Ovary (tissue), 9 donors: Measurements from ENCODE around the gene LRRC10. TPM values are rescaled to one million over a fixed set of nuclear protein-coding genes. Genes with fewer than 3 reads are reported as not detected.

Experiments used
- DNase-seq, 5 donors: peaks; one replicate each; pipeline ENCODE4 v3.0.0-alpha.2; 2019 to 2020
- H3K27ac ChIP-seq, 2 donors: fragments of 200-600 bp; one replicate each; pipeline versions ENCODE4 v1.5.1 to v1.8.0; 2019 to 2022
- H3K27me3 ChIP-seq: fragments of 200-600 bp; one replicate; pipeline ENCODE4 v1.8.0; 2022
- H3K36me3 ChIP-seq: fragments of 200-600 bp; sonication (generic); one replicate; pipeline ENCODE4 v1.5.1; 2019
- H3K4me1 ChIP-seq: one replicate; pipeline ENCODE4 v1.8.1; 2013; ENCODE audit warnings: mild to moderate bottlenecking, moderate library complexity; ENCODE audit not compliant: insufficient read depth
- H3K4me3 ChIP-seq: fragments of 200-600 bp; sonication (generic); one replicate; pipeline ENCODE4 v1.5.1; 2017
- H3K9me3 ChIP-seq, 2 donors: fragments of 200-600 bp in 1 of 2; sonication (generic) in 1 of 2; one replicate each; pipeline versions ENCODE4 v1.5.1 to v1.8.1; 2013 to 2019; ENCODE audit warnings: mild to moderate bottlenecking in 1 of 2, moderate library complexity in 1 of 2
- CTCF ChIP-seq, 3 donors: fragments of 450-650 bp in 2 of 3; fragments of 200-600 bp in 1 of 3; IDR thresholded peaks; one replicate each; pipeline versions ENCODE4 v1.5.1 to v1.8.0; 2016 to 2022; ENCODE audit warnings: antibody characterized with exemption in 3 of 3, mild to moderate bottlenecking in 1 of 3
- EP300 ChIP-seq: sonication (generic); formaldehyde crosslinking; IDR thresholded peaks from one replicate; pipeline ENCODE4 v1.6.1; 2017; ENCODE audit warnings: antibody characterized with exemption
- POLR2A ChIP-seq: fragments of 450-650 bp; IDR thresholded peaks from one replicate; pipeline ENCODE4 v1.6.1; 2017; ENCODE audit warnings: antibody characterized with exemption, mild to moderate bottlenecking, moderate library complexity
- WGBS, 3 donors: extraction: QIAGEN DNeasy Blood & Tissue Kit in 1 of 3; methylation state at CpG; one replicate each; pipeline versions ENCODE4 v1.1.5 to v1.1.7; 2013 to 2017; 5-methylcytosine and 5-hydroxymethylcytosine counted together
- intact Hi-C, 4 donors: fragments of 100-400 bp; cut with DNase I; formaldehyde crosslinking; loops; one replicate each; pipeline versions ENCODE4 v1.11.0 to v1.15.1; 2022 to 2023
- polyA plus RNA-seq, 2 donors: library from polyadenylated mRNA; stranded (reverse); fragments of 200-250 nt in 1 of 2; fragments of 350-450 nt in 1 of 2; fragmentation: Illumina TruSeq in 1 of 2; extraction: RNeasy Lipid Tissue Mini Kit (QIAGEN cat#74804) in 1 of 2; gene quantifications; one replicate each; pipeline ENCODE4 v1.2.3, GENCODE V29; 2013 to 2014
- total RNA-seq, 7 donors: library from RNA; depleted of rRNA in 2 of 7; stranded (reverse); fragments of >200 nt in 2 of 7; fragmentation: NEBNext Ultra II Directional in 3 of 7; extraction: Animal tissue kit (Norgen Biotek cat#: 25700) in 3 of 7; gene quantifications; one replicate each; pipeline versions ENCODE4 v1.1.0 to v1.2.4, GENCODE V29; 2016 to 2023
- donor health status: DM: no; HTN: no; CAD: no; lungs with moderate emphysema.
- donor health status: DM: no; HTN: no; CAD: no.
- donor health status: Bipolar disorder and iron deficiency.
- donor health status: DM: yes; HTN: yes; CAD: no.
- donor health status: DM: no; HTN: no; CAD: no.
- donor health status: DM: yes; HTN: yes; CAD: no.

The LRRC10 gene
- total and polyA plus RNA-seq, 9 donors = not detected

- no peak for TF ChIP-seq POLR2A
- TF ChIP-seq EP300 = no peak
- TF ChIP-seq CTCF (IDR thresholded peaks at IDR 0.05) = no peak
- Histone ChIP-seq H3K9me3 (no peaks in the 10 kb centered on the region), H3K36me3 (no peaks in the 10 kb centered on the region), H3K4me3 (no peak overlapping the region), H3K27ac (no peak overlapping the region), H3K4me1 (no peaks in the 10 kb centered on the region), H3K27me3 (no peaks in the 10 kb centered on the region)
- DNase-seq = no peak
- 52 to 72% (median 59%) methylated on average over 4 of the region's 4 CpGs for WGBS, 3 donors
- intact Hi-C loops = no loop called here
Measured at GRCh38 chr12:69620077-69620476, 9.4 kb upstream of the LRRC10 start.

- intact Hi-C loops = no loop called here
- H3K4me1 ChIP-seq = no peaks in the 10 kb centered on the region
- no peak for DNase-seq
- no peak overlapping the region for H3K27ac ChIP-seq
- no peaks in the 10 kb centered on the region for H3K36me3 ChIP-seq
- TF ChIP-seq POLR2A = no peak
- TF ChIP-seq EP300 = no peak
- no peak for TF ChIP-seq CTCF (IDR thresholded peaks at IDR 0.05)
- no peaks in the 10 kb centered on the region for H3K9me3 ChIP-seq
- H3K4me3 ChIP-seq = no peak overlapping the region
- H3K27me3 ChIP-seq = no peaks in the 10 kb centered on the region
- WGBS, 3 donors = 8 to 20% (median 14%) methylated on average over 6 of the region's 6 CpGs
Measured at GRCh38 chr12:69619050-69619449, 8.3 kb upstream of the LRRC10 start.

- Histone ChIP-seq H3K9me3 (no peaks in the 10 kb centered on the region), H3K27ac (no peak overlapping the region), H3K4me1 (no peaks in the 10 kb centered on the region), H3K36me3 (no peaks in the 10 kb centered on the region), H3K4me3 (no peak overlapping the region), H3K27me3 (no peaks in the 10 kb centered on the region)
- intact Hi-C loops = no loop called here
- no peak for TF ChIP-seq EP300
- no peak for TF ChIP-seq CTCF (IDR thresholded peaks at IDR 0.05)
- no peak for TF ChIP-seq POLR2A
- WGBS, 3 donors = 73 to 83% (median 79%) methylated on average over 14 of the region's 14 CpGs
- no peak for DNase-seq
Measured at GRCh38 chr12:69616025-69616424, 5.3 kb upstream of the LRRC10 start.

- intact Hi-C loops = no loop called here
- H3K4me3 ChIP-seq = no peak overlapping the region
- no peak for DNase-seq
- no peaks in the 10 kb centered on the region for H3K36me3 ChIP-seq
- TF ChIP-seq EP300 (no peak), CTCF (IDR thresholded peaks at IDR 0.05) (no peak), POLR2A (no peak)
- H3K4me1 ChIP-seq = no peaks in the 10 kb centered on the region
- H3K27ac ChIP-seq = no peak overlapping the region
- no peaks in the 10 kb centered on the region for H3K27me3 ChIP-seq
- H3K9me3 ChIP-seq = no peaks in the 10 kb centered on the region
Measured at GRCh38 chr12:69613351-69613750, 2.6 kb upstream of the LRRC10 start.

- no peaks in the 10 kb centered on the region for H3K9me3 ChIP-seq
- H3K4me3 ChIP-seq = no peak overlapping the region
- DNase-seq = no peak
- 92 to 96% (median 94%) methylated on average over 15 of the region's 15 CpGs for WGBS, 3 donors
- TF ChIP-seq POLR2A (no peak), CTCF (IDR thresholded peaks at IDR 0.05) (no peak), EP300 (no peak)
- H3K27ac ChIP-seq = no peak overlapping the region
- no peaks in the 10 kb centered on the region for H3K27me3 ChIP-seq
- no peaks in the 10 kb centered on the region for H3K4me1 ChIP-seq
- intact Hi-C loops = no loop called here
- no peaks in the 10 kb centered on the region for H3K36me3 ChIP-seq
Measured at GRCh38 chr12:69610126-69610525, 581 bp downstream of the LRRC10 start.
